Activated T-helper 9 cell treated with anti-CD3 and anti-CD28 coated beads, Interleukin-2, amount 50 U/mL, for 16 hours (primary cell): ENCODE results near the gene S1PR3.

Source experiments
- DNase-seq: peaks from one replicate; pipeline ENCODE4 v3.0.0-alpha.2; 2020; ENCODE audit warnings: low read depth

Gene S1PR3

DNA sequence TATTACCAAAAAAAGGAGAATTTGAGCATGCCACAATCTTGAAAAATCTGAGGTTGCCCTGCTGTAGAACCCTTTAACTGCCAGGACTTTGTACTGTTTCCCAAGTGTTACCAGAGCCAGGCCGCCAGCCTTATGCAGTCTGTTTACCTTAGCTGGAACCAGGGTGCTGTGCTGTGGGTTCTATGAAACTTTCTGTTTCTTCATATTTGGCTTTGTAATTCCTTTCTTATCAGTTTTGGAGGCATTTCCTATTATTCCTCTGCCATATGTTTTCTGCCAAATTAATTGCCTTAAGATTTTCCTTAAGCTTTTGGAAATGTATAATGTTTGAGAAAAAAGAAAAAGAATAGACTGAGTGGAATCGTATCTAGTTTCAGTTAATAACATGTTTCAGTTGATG is 2.1 kb downstream of the S1PR3 start:
- DNase-seq, result no peak

DNA sequence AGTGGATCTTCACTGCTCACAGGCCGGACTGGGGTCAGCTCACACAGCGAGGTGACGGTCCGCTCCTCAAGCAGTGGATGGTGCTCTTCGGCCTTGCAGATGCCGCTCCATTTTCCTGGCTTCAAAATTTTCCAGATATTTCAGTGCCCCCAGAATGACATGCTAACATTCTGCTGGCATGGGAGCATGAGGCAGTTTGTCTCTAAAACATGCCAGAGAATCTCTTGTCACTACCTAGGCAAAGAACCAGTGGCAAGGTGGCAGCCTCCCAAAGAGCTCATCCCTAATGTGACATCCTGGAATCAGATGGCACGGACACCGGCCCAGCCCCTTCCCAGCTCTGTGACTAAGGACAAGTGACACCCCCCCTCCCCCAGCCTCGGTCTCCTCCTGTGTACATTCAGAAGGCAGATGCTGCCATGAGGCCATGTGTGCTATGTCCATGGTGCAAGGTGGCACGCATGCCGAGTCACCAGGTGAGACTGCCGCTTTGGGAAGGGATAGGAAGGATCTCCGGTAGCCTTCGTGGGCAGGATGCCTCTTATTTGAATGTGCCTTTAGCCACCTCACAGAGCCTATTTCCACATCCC is 2.7 kb downstream of the S1PR3 start:
- DNase-seq, result no peak

DNA sequence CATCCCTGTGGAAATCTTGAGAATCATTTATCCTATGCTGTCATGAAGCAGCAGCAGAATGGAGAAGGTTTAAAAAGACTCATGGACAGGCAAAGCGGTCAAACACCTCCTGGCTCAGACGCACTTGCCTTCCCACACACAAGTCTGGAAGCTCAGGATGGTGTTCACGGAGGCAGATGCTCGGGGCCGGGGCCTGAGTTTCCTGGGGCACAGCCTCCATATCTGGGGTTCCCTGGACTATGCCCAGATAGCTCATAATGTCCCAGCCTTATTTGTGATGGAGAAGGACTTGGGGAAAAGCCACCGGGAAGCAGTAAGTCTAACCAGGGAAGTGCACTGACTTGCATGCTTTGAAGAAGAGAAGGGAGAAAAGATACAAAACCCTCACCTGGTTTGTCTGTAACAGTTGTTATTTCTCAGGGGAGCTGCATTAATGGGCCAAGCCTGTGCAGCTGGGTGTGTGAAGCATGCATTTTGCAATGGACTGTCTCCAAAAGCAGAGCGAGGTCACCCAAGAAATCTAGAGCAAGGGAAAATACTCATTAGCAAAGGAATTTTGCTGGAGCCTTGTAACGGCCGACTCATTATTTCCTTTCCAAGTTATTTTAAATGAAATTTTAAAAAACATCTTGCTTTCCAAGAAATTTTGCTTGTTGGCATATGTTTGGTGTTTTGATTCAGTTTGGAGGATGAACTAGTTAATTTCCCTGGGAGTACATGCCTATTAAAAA is 3.4 kb downstream of the S1PR3 start:
- DNase-seq, result no peak

DNA sequence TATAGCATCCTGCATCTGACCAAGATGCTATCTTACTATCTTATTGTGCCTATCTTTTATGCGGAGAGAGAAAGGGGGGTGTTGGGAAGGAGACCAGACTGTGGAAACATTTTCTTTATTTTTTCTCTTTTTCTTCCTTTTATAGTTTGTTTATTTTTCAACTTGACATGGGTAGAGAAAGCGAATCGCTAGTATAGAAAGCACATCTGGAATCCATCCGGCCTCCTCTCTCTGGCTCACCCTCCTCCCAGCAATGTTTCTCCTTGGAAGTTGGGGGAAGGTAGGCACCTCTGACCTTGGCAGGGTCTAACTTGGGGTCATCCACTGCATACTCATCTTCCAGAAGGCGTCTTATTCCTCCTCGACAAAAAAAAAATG is 3.9 kb downstream of the S1PR3 start:
- no peak for DNase-seq

GRCh38 chr9:88995627-88996026 is 4.4 kb downstream of the S1PR3 start:
- DNase-seq, result no peak

GRCh38 chr9:88996046-88996920 is 5.0 kb downstream of the S1PR3 start:
- no peak for DNase-seq

GRCh38 chr9:88996921-88997235 is 5.6 kb downstream of the S1PR3 start:
- no peak for DNase-seq

GRCh38 chr9:88997646-88998045 is 6.4 kb downstream of the S1PR3 start:
- DNase-seq, result no peak

DNA sequence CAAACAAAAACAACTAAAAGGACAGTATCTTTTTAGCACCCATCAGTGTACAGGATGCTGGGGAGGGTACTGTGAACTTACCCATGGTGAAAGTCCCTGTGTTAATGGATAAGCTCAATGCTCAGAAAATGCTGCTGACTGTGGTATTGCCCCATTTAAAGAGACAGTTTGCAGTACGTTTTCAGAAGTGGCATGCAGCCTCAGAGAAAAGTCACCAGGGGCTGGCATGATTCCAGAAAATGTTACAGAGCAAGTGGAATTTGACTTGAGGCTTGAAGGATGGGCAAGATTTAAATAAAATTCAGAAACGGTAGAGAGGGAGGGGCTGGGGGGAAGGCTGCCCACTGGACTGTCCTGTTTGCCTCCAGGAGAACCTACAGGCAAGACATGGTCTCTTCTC is 7.2 kb downstream of the S1PR3 start:
- DNase-seq, result no peak

GRCh38 chr9:88998911-88999310 is 7.6 kb downstream of the S1PR3 start:
- DNase-seq, result no peak

- no peak for DNase-seq
Observed at GRCh38 chr9:89000371-89000781, 9.1 kb downstream of the S1PR3 start.

GRCh38 chr9:89000973-89001916 is 10.0 kb downstream of the S1PR3 start:
- peak; percentile 40 for DNase-seq

DNA sequence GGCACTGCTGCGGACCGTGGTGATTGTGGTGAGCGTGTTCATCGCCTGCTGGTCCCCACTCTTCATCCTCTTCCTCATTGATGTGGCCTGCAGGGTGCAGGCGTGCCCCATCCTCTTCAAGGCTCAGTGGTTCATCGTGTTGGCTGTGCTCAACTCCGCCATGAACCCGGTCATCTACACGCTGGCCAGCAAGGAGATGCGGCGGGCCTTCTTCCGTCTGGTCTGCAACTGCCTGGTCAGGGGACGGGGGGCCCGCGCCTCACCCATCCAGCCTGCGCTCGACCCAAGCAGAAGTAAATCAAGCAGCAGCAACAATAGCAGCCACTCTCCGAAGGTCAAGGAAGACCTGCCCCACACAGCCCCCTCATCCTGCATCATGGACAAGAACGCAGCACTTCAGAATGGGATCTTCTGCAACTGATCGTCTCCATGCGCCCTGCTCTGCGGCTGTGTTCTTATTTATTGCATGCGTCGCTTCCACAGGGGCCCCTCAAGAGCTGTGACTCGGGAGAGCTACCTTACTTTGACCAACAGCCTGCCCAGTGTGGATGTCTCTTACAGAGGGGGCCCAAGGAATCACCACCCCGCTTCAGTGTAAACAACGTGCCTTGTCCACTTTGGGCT is 10.8 kb downstream of the S1PR3 start:
- no peak for DNase-seq

GRCh38 chr9:89002987-89003386 is 11.7 kb downstream of the S1PR3 start:
- no peak for DNase-seq

DNA sequence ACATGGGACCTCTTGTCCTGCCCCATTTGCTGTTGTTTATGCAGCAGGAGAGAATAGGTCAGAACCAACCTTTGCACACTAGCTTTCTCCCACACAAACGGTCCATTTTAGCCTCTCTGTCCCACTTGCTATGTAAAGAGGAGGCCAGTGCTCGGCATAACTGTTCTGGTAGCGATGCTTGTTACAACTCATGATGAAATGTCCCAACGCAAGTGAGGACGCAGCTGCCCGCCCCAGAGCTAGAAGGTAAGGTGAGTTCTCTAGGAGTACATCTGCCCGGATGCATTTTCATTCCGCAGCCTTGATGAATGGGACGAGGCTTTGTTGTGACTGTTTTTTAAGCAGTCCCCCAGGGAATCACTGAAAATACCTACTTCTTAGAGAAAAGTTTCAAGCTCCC is 14.1 kb downstream of the S1PR3 start:
- no peak for DNase-seq

DNA sequence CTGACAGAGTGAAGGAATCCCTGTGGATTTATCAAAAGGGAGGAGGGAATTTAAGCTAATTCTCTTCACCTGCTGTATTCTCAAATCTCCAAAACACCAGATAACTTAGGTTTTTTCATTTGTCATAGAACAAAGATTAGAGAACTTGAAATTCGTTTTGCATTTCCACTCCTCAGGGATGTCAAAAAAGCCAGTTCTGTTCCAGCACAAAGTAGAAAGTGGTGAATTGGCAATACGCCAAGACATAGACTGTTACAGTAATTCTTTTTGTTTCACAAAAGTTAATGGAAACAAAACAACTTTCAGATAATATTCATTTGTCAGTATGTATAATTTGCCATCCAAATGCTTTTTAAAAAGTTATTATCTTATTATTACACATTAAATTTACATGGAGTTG is 15.0 kb downstream of the S1PR3 start:
- DNase-seq, result no peak

- no peak for DNase-seq
Observed at GRCh38 chr9:89006996-89007967, 16.0 kb downstream of the S1PR3 start.

- no peak for DNase-seq
Observed at GRCh38 chr9:89008055-89008743, 16.9 kb downstream of the S1PR3 start.

DNA sequence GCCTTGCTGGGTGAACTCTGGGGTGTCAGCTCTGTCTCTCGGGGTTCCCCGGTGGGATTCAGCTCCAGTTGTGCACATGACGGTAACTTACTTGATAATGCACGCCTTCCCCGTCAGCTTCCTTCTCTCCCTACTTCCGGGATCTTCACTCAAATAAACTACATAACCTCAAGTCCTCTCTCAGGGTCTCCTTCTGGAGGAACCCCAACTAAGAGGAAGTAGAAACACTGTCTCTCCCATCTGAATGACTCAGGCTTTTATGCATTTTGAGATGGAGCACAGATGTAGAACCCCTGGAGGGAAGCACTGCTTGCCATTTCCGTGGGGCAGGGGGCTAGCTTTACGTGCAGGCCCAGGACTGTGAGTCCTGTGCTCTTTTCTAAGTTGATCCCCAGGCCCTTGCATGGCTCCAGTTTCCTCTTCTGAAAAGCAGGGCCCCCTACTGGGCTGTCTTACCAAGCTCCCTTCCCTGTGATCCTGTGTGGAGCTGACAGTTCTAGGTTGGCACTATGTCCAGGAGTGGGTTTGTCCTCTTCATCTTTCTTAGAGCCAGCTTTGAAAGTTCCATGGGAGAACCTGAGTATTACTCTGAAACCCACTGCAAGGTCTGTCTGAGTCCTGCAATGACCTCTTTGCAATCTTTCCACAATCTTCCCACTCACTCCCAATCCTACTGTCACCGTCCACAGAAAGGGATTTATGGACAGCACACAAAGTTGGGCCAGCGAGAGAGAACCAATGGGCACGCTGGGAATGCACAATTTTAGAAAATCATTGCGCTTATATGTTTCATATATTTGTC is 17.7 kb downstream of the S1PR3 start:
- DNase-seq, result no peak
